B cell (primary cell): ENCODE measurements around the gene SEZ6L. TPM values are rescaled to one million over a fixed set of nuclear protein-coding genes. Genes with fewer than 3 reads are reported as not detected.

Experiments used
- ATAC-seq: fragments of 200-7000 bp; cut with Tn5 transposase; one replicate; pipeline ENCODE4 v1.10.0; 2021; ENCODE audit warnings: low read depth, mild to moderate bottlenecking, moderate number of reproducible peaks, moderate library complexity
- CTCF ChIA-PET: fragments of 350-600 bp; sonication (Branson Sonifier 250); formaldehyde crosslinking; loops from one replicate; lab custom pipeline; 2021; ENCODE audit warnings: antibody characterized with exemption, inconsistent platforms; lab: Charles Lee
- POLR2A ChIA-PET: fragments of 350-600 bp; sonication (Branson Sonifier 250); formaldehyde crosslinking; loops from one replicate; lab custom pipeline; 2021; ENCODE audit warnings: antibody characterized with exemption; lab: Charles Lee
- DNase-seq: peaks from one replicate; pipeline ENCODE4 v3.0.0; 2013
- H2AFZ ChIP-seq: 2 replicates; pipeline ENCODE4 v1.6.1; 2012; ENCODE audit warnings: mild to moderate bottlenecking, low read depth, low read length; ENCODE audit not compliant: insufficient read depth, poor library complexity, severe bottlenecking
- H3K27ac ChIP-seq, 2 donors: 1 replicate in 1 of 2; 2 replicates in 1 of 2; pipeline ENCODE4 v1.5.1; 2012 to 2013; ENCODE audit warnings: low read length in 2 of 2, mild to moderate bottlenecking in 2 of 2, moderate library complexity in 1 of 2
- H3K27me3 ChIP-seq, 4 experiments: fragments of 200-600 bp in 1 of 4; sonication (generic) in 1 of 4; replicated peaks in 1 of 4; 1 replicate in 2 of 4; 2 replicates in 2 of 4; pipeline versions ENCODE4 v1.6.1 to v1.7.0; 2013 to 2016; ENCODE audit warnings: low read length in 3 of 4, mild to moderate bottlenecking in 2 of 4, mixed read lengths in 1 of 4, moderate library complexity in 1 of 4; ENCODE audit not compliant: insufficient read depth in 4 of 4, control insufficient read depth in 3 of 4; ENCODE audit errors: control extremely low read depth in 1 of 4
- H3K36me3 ChIP-seq, 2 experiments: replicated peaks in 1 of 2; 1 replicate in 1 of 2; 2 replicates in 1 of 2; pipeline versions ENCODE4 v1.6.1 to v1.7.1; 2013; ENCODE audit warnings: low read length in 1 of 2; ENCODE audit not compliant: insufficient read depth in 2 of 2, control insufficient read depth in 1 of 2; ENCODE audit errors: control extremely low read depth in 1 of 2, extremely low read depth in 1 of 2
- H3K4me1 ChIP-seq, 2 donors: fragments of 200-600 bp in 1 of 2; sonication (generic) in 1 of 2; 1 replicate in 1 of 2; 2 replicates in 1 of 2; pipeline versions ENCODE4 v1.5.1 to v1.6.1; 2013 to 2017; ENCODE audit warnings: low read length in 2 of 2; ENCODE audit not compliant: control insufficient read depth in 2 of 2, insufficient read depth in 2 of 2
- H3K4me2 ChIP-seq: replicated peaks from 2 replicates; pipeline ENCODE3; 2012; ENCODE audit warnings: mild to moderate bottlenecking, low read depth, low read length; ENCODE audit not compliant: poor library complexity, severe bottlenecking
- H3K4me3 ChIP-seq, 5 experiments: fragments of 200-600 bp in 1 of 5; sonication (generic) in 1 of 5; 1 replicate in 3 of 5; 2 replicates in 2 of 5; pipeline versions ENCODE4 v1.5.1 to v1.7.0; 2011 to 2016; ENCODE audit warnings: low read length in 4 of 5, mild to moderate bottlenecking in 4 of 5, low read depth in 2 of 5, control low read depth in 1 of 5, moderate library complexity in 1 of 5; ENCODE audit not compliant: insufficient read depth in 1 of 5; ENCODE audit errors: control extremely low read depth in 1 of 5, extremely low read depth in 1 of 5
- H3K79me2 ChIP-seq: fragments of 200-600 bp; sonication (generic); one replicate; pipeline ENCODE4 v1.6.0; 2016; ENCODE audit warnings: low read length; ENCODE audit not compliant: control insufficient read depth, insufficient read depth
- H3K9ac ChIP-seq: fragments of 200-600 bp; sonication (generic); 2 replicates; pipeline ENCODE4 v1.6.1; 2017; ENCODE audit warnings: mild to moderate bottlenecking, low read length, moderate library complexity
- H3K9me3 ChIP-seq, 3 donors: one replicate each; pipeline versions ENCODE4 v1.6.1 to v1.7.1; 2013; ENCODE audit warnings: low read length in 2 of 3; ENCODE audit not compliant: control insufficient read depth in 2 of 3, insufficient read depth in 1 of 3; ENCODE audit errors: control extremely low read depth in 1 of 3
- H4K20me1 ChIP-seq: 2 replicates; pipeline ENCODE4 v1.6.0; 2012; ENCODE audit warnings: mild to moderate bottlenecking, low read length; ENCODE audit not compliant: insufficient read depth, control insufficient read depth, poor library complexity, severe bottlenecking
- H3K27ac Mint-ChIP-seq: one replicate; pipeline ENCODE4 v1.8.0; 2021; ENCODE audit warnings: mixed read lengths
- H3K27me3 Mint-ChIP-seq: one replicate; pipeline ENCODE4 v1.8.0; 2021; ENCODE audit warnings: mixed read lengths
- H3K4me1 Mint-ChIP-seq: one replicate; pipeline ENCODE4 v1.8.0; 2021; ENCODE audit warnings: mixed read lengths
- H3K4me3 Mint-ChIP-seq: one replicate; pipeline ENCODE4 v1.8.0; 2021; ENCODE audit warnings: mixed read lengths
- H3K9me3 Mint-ChIP-seq: one replicate; pipeline ENCODE4 v1.8.0; 2022; ENCODE audit warnings: mixed read lengths; ENCODE audit not compliant: insufficient read depth
- EZH2 ChIP-seq: IDR thresholded peaks from 2 replicates; pipeline ENCODE4 v1.6.1; 2012; ENCODE audit warnings: borderline replicate concordance, low read depth, mild to moderate bottlenecking, moderate library complexity, low read length; ENCODE audit not compliant: insufficient read depth, poor library complexity, severe bottlenecking
- WGBS: methylation state at CpG from one replicate; pipeline ENCODE4 v1.1.5; 2013; ENCODE audit warnings: missing lambda C conversion rate; ENCODE audit not compliant: insufficient coverage; 5-methylcytosine and 5-hydroxymethylcytosine counted together
- intact Hi-C: fragments of 100-400 bp; cut with micrococcal nuclease; formaldehyde crosslinking; loops from one replicate; pipeline ENCODE4 v1.10.0; 2022
- polyA plus RNA-seq: library from polyadenylated mRNA; depleted of rRNA; stranded (reverse); fragments of >200 nt; gene quantifications from 2 replicates; pipeline ENCODE4 v1.2.3, GENCODE V29; 2012
- total RNA-seq, 2 donors: library from RNA; stranded (reverse); fragments of 120-200 nt in 1 of 2; gene quantifications; 1 replicate in 1 of 2; 2 replicates in 1 of 2; pipeline versions ENCODE4 v1.2.3 to v1.2.4, GENCODE V29; 2013 to 2022
- TF ChIP-seq, protein P1 (sequence below): fragments of 200-600 bp; IDR thresholded peaks from one replicate; pipeline ENCODE4 v1.8.0; 2022; ENCODE audit warnings: antibody characterized with exemption, mild to moderate bottlenecking

Gene SEZ6L
- total and polyA plus RNA-seq, 2 donors (not counting 1 experiment from before 2014, with no cell fraction given) = 0.04 TPM; not detected in 1

DNA sequence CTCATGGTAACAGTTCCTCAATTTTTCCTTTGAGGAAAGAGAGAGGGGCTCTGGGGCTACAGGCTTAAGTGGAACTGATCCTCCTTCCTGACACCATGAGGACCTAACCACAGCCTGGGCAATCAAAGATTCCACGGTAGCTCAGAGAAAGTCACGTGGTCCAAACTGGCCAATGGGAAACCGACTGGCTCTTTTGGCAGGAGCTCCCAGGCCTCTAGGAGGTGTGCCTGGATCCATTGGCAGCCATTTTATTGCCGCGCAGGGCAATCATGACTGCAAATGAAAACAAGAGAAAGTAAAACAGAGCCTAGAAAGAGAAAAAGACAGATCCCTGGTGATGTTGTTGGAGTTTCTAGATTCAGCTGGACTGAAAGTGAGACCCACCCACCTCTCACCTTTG, 232.5 kb downstream of the SEZ6L start:
- TF ChIP-seq, protein P1, sequence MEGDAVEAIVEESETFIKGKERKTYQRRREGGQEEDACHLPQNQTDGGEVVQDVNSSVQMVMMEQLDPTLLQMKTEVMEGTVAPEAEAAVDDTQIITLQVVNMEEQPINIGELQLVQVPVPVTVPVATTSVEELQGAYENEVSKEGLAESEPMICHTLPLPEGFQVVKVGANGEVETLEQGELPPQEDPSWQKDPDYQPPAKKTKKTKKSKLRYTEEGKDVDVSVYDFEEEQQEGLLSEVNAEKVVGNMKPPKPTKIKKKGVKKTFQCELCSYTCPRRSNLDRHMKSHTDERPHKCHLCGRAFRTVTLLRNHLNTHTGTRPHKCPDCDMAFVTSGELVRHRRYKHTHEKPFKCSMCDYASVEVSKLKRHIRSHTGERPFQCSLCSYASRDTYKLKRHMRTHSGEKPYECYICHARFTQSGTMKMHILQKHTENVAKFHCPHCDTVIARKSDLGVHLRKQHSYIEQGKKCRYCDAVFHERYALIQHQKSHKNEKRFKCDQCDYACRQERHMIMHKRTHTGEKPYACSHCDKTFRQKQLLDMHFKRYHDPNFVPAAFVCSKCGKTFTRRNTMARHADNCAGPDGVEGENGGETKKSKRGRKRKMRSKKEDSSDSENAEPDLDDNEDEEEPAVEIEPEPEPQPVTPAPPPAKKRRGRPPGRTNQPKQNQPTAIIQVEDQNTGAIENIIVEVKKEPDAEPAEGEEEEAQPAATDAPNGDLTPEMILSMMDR = no peak
- no peak for TF ChIP-seq EZH2
- Mint-ChIP-seq H3K4me1 (peaks cover 11% of the 10 kb centered on the region), H3K27ac (no peak overlapping the region), H3K4me3 (no peak overlapping the region), H3K9me3 (no peaks in the 10 kb centered on the region), H3K27me3 (peaks cover 6% of the 10 kb centered on the region)
- no peak for DNase-seq
- Histone ChIP-seq H4K20me1 (no peaks in the 10 kb centered on the region), H2AFZ (no peak overlapping the region), H3K79me2 (no peaks in the 10 kb centered on the region), H3K27me3 (no peaks in the 10 kb centered on the region), H3K9me3 (no peaks in the 10 kb centered on the region), H3K9ac (no peak overlapping the region), H3K4me2 (no peak overlapping the region), H3K4me3 (no peak overlapping the region), H3K4me1 (peaks cover 13 to 15% of the 10 kb centered on the region in 2 donors), H3K27ac (no peak overlapping the region), H3K36me3 (no peaks in the 10 kb centered on the region)
- ChIA-PET POLR2A (no interaction called here), CTCF (interaction anchor here (1.0 to 9.9 kb wide), 2 partner anchors 50 to 60 kb away, joined by 3 to 179 read pairs; no protein-coding TSS in a partner anchor)
- 87% methylated on average over 5 of the region's 5 CpGs for WGBS
- intact Hi-C loops = no loop called here
- ATAC-seq = no peak

DNA sequence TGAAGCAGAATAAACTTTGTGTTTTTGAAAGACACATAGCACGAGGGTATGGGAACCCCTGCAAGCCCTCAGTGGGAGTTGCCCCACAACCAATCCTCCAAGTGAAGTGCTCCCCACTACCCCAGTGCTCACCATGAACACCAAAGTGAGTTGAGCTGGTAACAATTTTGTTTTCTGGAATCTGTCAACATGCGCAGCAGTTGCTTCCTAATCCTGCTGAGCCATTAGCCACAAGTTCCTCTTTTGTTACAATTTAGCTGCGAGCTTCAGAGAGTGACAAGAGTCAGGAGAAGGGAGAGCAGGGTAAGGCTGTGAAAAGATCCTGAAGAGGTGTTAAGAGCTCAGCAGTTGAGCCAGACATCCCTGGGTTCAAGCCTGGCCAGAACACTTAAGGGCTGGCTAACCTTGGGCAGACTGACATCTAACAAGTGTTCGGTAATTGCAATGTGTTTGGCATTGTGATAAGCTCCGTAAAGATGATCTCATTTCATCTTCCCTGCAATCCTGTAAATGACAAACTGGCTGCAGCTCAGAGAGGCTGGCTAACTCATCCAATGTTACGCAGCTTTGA, 235.7 kb downstream of the SEZ6L start:
- intact Hi-C loops = no loop called here
- Mint-ChIP-seq H3K27ac (peak overlapping the region; percentile 5), H3K4me1 (peaks cover 11% of the 10 kb centered on the region), H3K27me3 (peaks cover 12% of the 10 kb centered on the region), H3K4me3 (peak overlapping the region; percentile 55), H3K9me3 (no peaks in the 10 kb centered on the region)
- Histone ChIP-seq H4K20me1 (no peaks in the 10 kb centered on the region), H3K4me2 (peak overlapping the region; percentile 55), H3K4me1 (peaks cover 13 to 15% of the 10 kb centered on the region in 2 donors), H3K4me3 (no peak overlapping the region), H3K36me3 (no peaks in the 10 kb centered on the region), H3K27me3 (no peaks in the 10 kb centered on the region), H3K79me2 (no peaks in the 10 kb centered on the region), H2AFZ (peak overlapping the region; percentile 54), H3K9me3 (no peaks in the 10 kb centered on the region), H3K27ac (no peak overlapping the region), H3K9ac (peak overlapping the region; percentile 40)
- ChIA-PET POLR2A (no interaction called here), CTCF (interaction anchor here (0.9 to 1.8 kb wide), 3 partner anchors 11 to 98 kb away, joined by 3 to 15 read pairs (median 4); no protein-coding TSS in a partner anchor)
- WGBS = 0% methylated on average over 1 of the region's 6 CpGs
- ATAC-seq = no peak
- no peak for TF ChIP-seq EZH2
- TF ChIP-seq, protein P1 = no peak
- peak; percentile 47 for DNase-seq
